ENCODE results near the gene ACTBL2.
"Not testable (repeated sequence)": the region's sequence is repeated elsewhere in the genome, so short reads cannot be mapped to it uniquely, and the experiment has no call there.

Gene ACTBL2

GRCh38 chr5:57482671-57483106 is at the start of gene ACTBL2:
Gene ACTBL2, minus strand, starts transcription at chr5:57482811. Its CDS starts 104 bp downstream, at chr5:57482707.
- DNase-seq (ENCODE audit: low read depth), result peak; percentile 93

- DNase-seq (ENCODE audit: low read depth), result no peak
Observed at GRCh38 chr5:57531333-57531732, 48.7 kb upstream of the ACTBL2 start.

- DNase-seq (ENCODE audit: low read depth), result no peak
Observed at GRCh38 chr5:57529864-57530263, 47.3 kb upstream of the ACTBL2 start.

GRCh38 chr5:57527870-57528269 is 45.3 kb upstream of the ACTBL2 start:
- DNase-seq (ENCODE audit: low read depth), result no peak

GRCh38 chr5:57524348-57525060 is 41.9 kb upstream of the ACTBL2 start:
- DNase-seq (ENCODE audit: low read depth), result no peak

- DNase-seq (ENCODE audit: low read depth), result not testable (repeated sequence)
Observed at GRCh38 chr5:57522477-57522876, 39.9 kb upstream of the ACTBL2 start.

- not testable (repeated sequence) for DNase-seq (ENCODE audit: low read depth)
Observed at GRCh38 chr5:57518415-57518814, 35.8 kb upstream of the ACTBL2 start.

- DNase-seq (ENCODE audit: low read depth), result no peak
Observed at GRCh38 chr5:57517250-57517649, 34.6 kb upstream of the ACTBL2 start.

GRCh38 chr5:57513785-57514184 is 31.2 kb upstream of the ACTBL2 start:
- no peak for DNase-seq (ENCODE audit: low read depth)

GRCh38 chr5:57511321-57511720 is 28.7 kb upstream of the ACTBL2 start:
- DNase-seq (ENCODE audit: low read depth), result no peak

GRCh38 chr5:57509501-57510260 is 27.1 kb upstream of the ACTBL2 start:
- no peak for DNase-seq (ENCODE audit: low read depth)

- no peak for DNase-seq (ENCODE audit: low read depth)
Observed at GRCh38 chr5:57508211-57508610, 25.6 kb upstream of the ACTBL2 start.

- no peak for DNase-seq (ENCODE audit: low read depth)
Observed at GRCh38 chr5:57505272-57506200, 22.9 kb upstream of the ACTBL2 start.

- no peak for DNase-seq (ENCODE audit: low read depth)
Observed at GRCh38 chr5:57504357-57504756, 21.7 kb upstream of the ACTBL2 start.

GRCh38 chr5:57503433-57503832 is 20.8 kb upstream of the ACTBL2 start:
- DNase-seq (ENCODE audit: low read depth), result peak; percentile 73

GRCh38 chr5:57501414-57502201 is 19.0 kb upstream of the ACTBL2 start:
- peak; percentile 73 for DNase-seq (ENCODE audit: low read depth)

GRCh38 chr5:57499262-57500050 is 16.8 kb upstream of the ACTBL2 start:
- peak; percentile 80 for DNase-seq (ENCODE audit: low read depth)

GRCh38 chr5:57497733-57498132 is 15.1 kb upstream of the ACTBL2 start:
- no peak for DNase-seq (ENCODE audit: low read depth)

GRCh38 chr5:57495285-57496086 is 12.9 kb upstream of the ACTBL2 start:
- no peak for DNase-seq (ENCODE audit: low read depth)
